ENCODE results near the gene CSGALNACT2. TPM values are rescaled to one million over a fixed set of nuclear protein-coding genes. Genes with fewer than 3 reads are reported as not detected.

Gene CSGALNACT2
- total and polyA plus RNA-seq, 12 donors = 5.8 to 19.4 (median 12.3) TPM

GRCh38 chr10:43099928-43100327 is 38.3 kb upstream of the CSGALNACT2 start:
- H3K4me1 ChIP-seq (replicated peaks in 1 of 2) = peaks cover 0 to 7% of the 10 kb centered on the region in 2 donors
- no peaks in the 10 kb centered on the region for H3K9me3 ChIP-seq (replicated peaks in 1 of 3)
- DNase-seq = no peak
- intact Hi-C loops (cut with DNase I) = no loop called here
- TF ChIP-seq POLR2A (IDR thresholded peaks at IDR 0.05) (no peak), CTCF (IDR thresholded peaks at IDR 0.05) (no peak)
- H3K36me3 ChIP-seq (replicated peaks in 1 of 2) = no peaks in the 10 kb centered on the region
- no peak overlapping the region for H3K4me3 ChIP-seq
- WGBS, 4 donors = 52 to 78% (median 71%) methylated on average over 4 of the region's 4 CpGs
- peaks cover 3% of the 10 kb centered on the region for H3K27me3 ChIP-seq
- no peak overlapping the region for H3K27ac ChIP-seq

GRCh38 chr10:43100366-43100765 is 37.9 kb upstream of the CSGALNACT2 start:
- peaks cover 0 to 12% of the 10 kb centered on the region in 2 donors for H3K4me1 ChIP-seq (replicated peaks in 1 of 2)
- H3K27me3 ChIP-seq = peaks cover 3% of the 10 kb centered on the region
- no peak overlapping the region for H3K4me3 ChIP-seq
- intact Hi-C loops (cut with DNase I) = no loop called here
- H3K9me3 ChIP-seq (replicated peaks in 1 of 3) = no peaks in the 10 kb centered on the region
- TF ChIP-seq CTCF (IDR thresholded peaks at IDR 0.05) = no peak
- no peak for TF ChIP-seq POLR2A (IDR thresholded peaks at IDR 0.05)
- H3K27ac ChIP-seq = no peak overlapping the region
- 84 to 90% (median 87%) methylated on average over 11 to 17 of the region's 17 CpGs for WGBS, 4 donors
- no peaks in the 10 kb centered on the region for H3K36me3 ChIP-seq (replicated peaks in 1 of 2)
- DNase-seq = no peak

GRCh38 chr10:43102063-43102828 is 36.0 kb upstream of the CSGALNACT2 start:
- WGBS, 4 donors = 84 to 89% (median 86%) methylated on average over 19 of the region's 19 CpGs
- Histone ChIP-seq H3K4me3 (no peak overlapping the region), H3K9me3 (replicated peaks in 1 of 3) (no peaks in the 10 kb centered on the region), H3K4me1 (replicated peaks in 1 of 2) (peaks cover 3 to 17% of the 10 kb centered on the region in 2 donors), H3K36me3 (replicated peaks in 1 of 2) (no peaks in the 10 kb centered on the region), H3K27ac (no peak overlapping the region), H3K27me3 (peaks cover 3% of the 10 kb centered on the region)
- no peak for DNase-seq
- no peak for TF ChIP-seq CTCF (IDR thresholded peaks at IDR 0.05)
- intact Hi-C loops (cut with DNase I) = no loop called here

GRCh38 chr10:43105102-43105955 is 32.9 kb upstream of the CSGALNACT2 start:
- Histone ChIP-seq H3K4me1 (replicated peaks in 1 of 2) (peaks cover 3 to 17% of the 10 kb centered on the region in 2 donors), H3K27ac (peak overlapping the region in 3 of 5 donors; percentile 17 to 79 (median 64)), H3K4me3 (peak overlapping the region in 2 of 4 donors; percentile 23 to 52), H3K9me3 (replicated peaks in 1 of 3) (no peaks in the 10 kb centered on the region), H3K27me3 (no peaks in the 10 kb centered on the region), H3K36me3 (replicated peaks in 1 of 2) (no peaks in the 10 kb centered on the region)
- peak; percentile 75 to 86 (median 83) for DNase-seq
- WGBS, 4 donors = 1 to 19% (median 2%) methylated on average over 4 to 71 of the region's 71 CpGs
- intact Hi-C loops (cut with DNase I) = loop anchor here (2.0 to 5.0 kb wide), 2 partner anchors 238 to 239 kb away; no protein-coding TSS in a partner anchor
- TF ChIP-seq POLR2A (IDR thresholded peaks at IDR 0.05) = no peak
- peak; percentile 98 to 100 (median 100) for TF ChIP-seq CTCF (IDR thresholded peaks at IDR 0.05)

Data from adrenal gland (tissue), 12 donors.